ENCODE measurements around the gene IL17RE. TPM values are rescaled to one million over a fixed set of nuclear protein-coding genes. Genes with fewer than 3 reads are reported as not detected.
A peak's percentile ranks its signal among the peaks of the same experiment; 100 is the strongest.
"Not testable (repeated sequence)": the region's sequence is repeated elsewhere in the genome, so short reads cannot be mapped to it uniquely, and the experiment has no call there.

IL17RE gene
- total RNA-seq, 1 donor from 2014 or later, result 0.53 TPM

DNA sequence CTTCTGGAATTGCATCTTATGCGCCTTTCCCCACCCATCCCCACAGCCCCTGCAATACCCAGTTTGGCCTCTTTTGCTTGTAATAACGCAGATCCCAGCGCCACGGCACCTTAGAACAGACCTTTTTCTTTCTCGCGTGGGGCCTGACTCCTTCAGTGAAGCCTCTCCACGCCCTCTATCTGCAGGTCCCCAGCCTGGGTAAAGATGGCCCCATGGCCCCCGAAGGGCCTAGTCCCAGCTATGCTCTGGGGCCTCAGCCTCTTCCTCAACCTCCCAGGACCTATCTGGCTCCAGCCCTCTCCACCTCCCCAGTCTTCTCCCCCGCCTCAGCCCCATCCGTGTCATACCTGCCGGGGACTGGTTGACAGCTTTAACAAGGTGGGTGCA, 31.6 kb downstream of the IL17RE start:
- TF ChIP-seq CTCF (IDR thresholded peaks at IDR 0.05; ENCODE audit: insufficient read depth, low read length, severe bottlenecking), result peak; percentile 8
- DNase-seq (ENCODE audit: low read depth) (no peak), FAIRE-seq (no peak)
- peaks cover 4% of the 10 kb centered on the region for H3K36me3 ChIP-seq (ENCODE audit: control insufficient read depth, insufficient read depth, low read length)
- peak overlapping the region; percentile 75 for H3K4me3 ChIP-seq (ENCODE audit: low read depth, low read length)
- no peaks in the 10 kb centered on the region for H3K27me3 ChIP-seq (ENCODE audit: control insufficient read depth, insufficient read depth, low read length)

- no peak overlapping the region for H3K4me3 ChIP-seq (ENCODE audit: low read depth, low read length)
- H3K27me3 ChIP-seq (ENCODE audit: control insufficient read depth, insufficient read depth, low read length), result no peaks in the 10 kb centered on the region
- no peak for FAIRE-seq
- no peak for TF ChIP-seq CTCF (IDR thresholded peaks at IDR 0.05; ENCODE audit: insufficient read depth, low read length, severe bottlenecking)
- H3K36me3 ChIP-seq (ENCODE audit: control insufficient read depth, insufficient read depth, low read length), result peaks cover 4% of the 10 kb centered on the region
- DNase-seq (ENCODE audit: low read depth), result no peak
These were observed 32.3 kb downstream of the IL17RE start for GRCh38 chr3:9934993-9935392.

GRCh38 chr3:9935966-9936510, 33.4 kb downstream of the IL17RE start:
- TF ChIP-seq CTCF (IDR thresholded peaks at IDR 0.05; ENCODE audit: insufficient read depth, low read length, severe bottlenecking), result no peak
- DNase-seq (ENCODE audit: low read depth) (no peak), FAIRE-seq (no peak)
- Histone ChIP-seq H3K36me3 (ENCODE audit: control insufficient read depth, insufficient read depth, low read length) (peaks cover 6% of the 10 kb centered on the region), H3K27me3 (ENCODE audit: control insufficient read depth, insufficient read depth, low read length) (no peaks in the 10 kb centered on the region), H3K4me3 (ENCODE audit: low read depth, low read length) (no peak overlapping the region)

DNA sequence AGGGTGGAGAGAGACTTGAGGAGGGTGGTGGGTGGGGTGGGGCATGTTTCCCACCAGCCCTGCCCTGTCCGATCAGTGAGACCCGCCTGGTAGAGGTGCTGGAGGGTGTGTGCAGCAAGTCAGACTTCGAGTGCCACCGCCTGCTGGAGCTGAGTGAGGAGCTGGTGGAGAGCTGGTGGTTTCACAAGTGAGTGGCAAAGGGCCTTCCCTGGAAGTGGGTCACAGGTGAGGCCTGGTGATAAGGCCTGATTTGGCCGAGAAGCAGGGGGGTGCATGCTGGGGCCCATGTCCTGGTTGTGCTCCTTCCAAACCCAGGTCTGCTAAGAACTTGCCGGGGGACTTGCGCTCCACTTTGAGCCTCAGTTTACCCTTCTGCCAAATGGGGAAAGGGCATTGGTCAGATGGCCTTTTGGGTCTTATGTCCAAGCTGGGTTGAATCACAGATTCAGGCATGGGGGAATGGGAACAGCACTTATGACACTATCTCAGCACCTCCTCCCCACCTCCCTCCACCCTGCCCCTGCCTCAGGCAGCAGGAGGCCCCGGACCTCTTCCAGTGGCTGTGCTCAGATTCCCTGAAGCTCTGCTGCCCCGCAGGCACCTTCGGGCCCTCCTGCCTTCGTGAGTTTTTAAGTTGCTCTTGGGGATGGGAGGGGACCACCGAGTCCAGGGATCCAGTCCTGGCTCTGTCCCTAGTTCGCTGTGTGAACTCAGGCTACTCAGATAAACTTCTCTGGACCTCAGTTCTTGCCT, 35.0 kb downstream of the IL17RE start:
- DNase-seq (ENCODE audit: low read depth), result no peak

GRCh38 chr3:9938966-9939365, 36.3 kb downstream of the IL17RE start:
- no peak for TF ChIP-seq CTCF (IDR thresholded peaks at IDR 0.05; ENCODE audit: insufficient read depth, low read length, severe bottlenecking)
- Histone ChIP-seq H3K36me3 (ENCODE audit: control insufficient read depth, insufficient read depth, low read length) (peaks cover 6% of the 10 kb centered on the region), H3K4me3 (ENCODE audit: low read depth, low read length) (no peak overlapping the region), H3K27me3 (ENCODE audit: control insufficient read depth, insufficient read depth, low read length) (no peaks in the 10 kb centered on the region)
- no peak for DNase-seq (ENCODE audit: low read depth)
- no peak for FAIRE-seq

More for the DNA sequence above, 35.0 kb downstream of the IL17RE start:
- no peaks in the 10 kb centered on the region for H3K27me3 ChIP-seq (ENCODE audit: control insufficient read depth, insufficient read depth, low read length)
- H3K4me3 ChIP-seq (ENCODE audit: low read depth, low read length), result no peak overlapping the region
- TF ChIP-seq CTCF (IDR thresholded peaks at IDR 0.05; ENCODE audit: insufficient read depth, low read length, severe bottlenecking), result no peak
- FAIRE-seq, result no peak
- H3K36me3 ChIP-seq (ENCODE audit: control insufficient read depth, insufficient read depth, low read length), result peaks cover 6% of the 10 kb centered on the region

DNA sequence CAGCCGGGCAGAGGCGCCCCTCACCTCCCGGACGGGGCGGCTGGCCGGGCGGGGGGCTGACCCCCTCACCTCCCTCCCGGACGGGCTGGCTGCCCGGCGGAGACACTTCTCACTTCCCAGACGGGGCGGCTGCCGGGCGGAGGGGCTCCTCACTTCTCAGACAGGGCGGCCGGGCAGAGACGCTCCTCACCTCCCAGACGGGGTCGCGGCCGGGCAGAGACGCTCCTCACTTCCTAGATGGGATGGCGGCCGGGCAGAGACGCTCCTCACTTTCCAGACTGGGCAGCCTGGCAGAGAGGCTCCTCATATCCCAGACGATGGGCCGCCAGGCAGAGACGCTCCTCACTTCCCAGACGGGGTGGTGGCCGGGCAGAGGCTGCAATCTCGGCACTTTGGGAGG, 37.3 kb downstream of the IL17RE start:
- FAIRE-seq; H3K36me3 ChIP-seq (ENCODE audit: control insufficient read depth, insufficient read depth, low read length); H3K4me3 ChIP-seq (ENCODE audit: low read depth, low read length); H3K27me3 ChIP-seq (ENCODE audit: control insufficient read depth, insufficient read depth, low read length); DNase-seq (ENCODE audit: low read depth): not testable (repeated sequence)

Data from bronchial epithelial cell (primary cell).